Immature natural killer cell (primary cell): ENCODE results near the gene CSMD2. TPM values are rescaled to one million over a fixed set of nuclear protein-coding genes. Genes with fewer than 3 reads are reported as not detected.

Source experiments
- DNase-seq, 3 donors: peaks; one replicate each; pipeline ENCODE4 v3.0.0; 2022; ENCODE audit warnings: mixed read lengths in 1 of 3
- H3K27ac Mint-ChIP-seq, 6 donors: one replicate each; pipeline ENCODE4 v1.8.0; 2020; ENCODE audit warnings: mixed read lengths in 6 of 6, mild to moderate bottlenecking in 5 of 6, inconsistent platforms in 4 of 6, moderate library complexity in 3 of 6
- H3K27me3 Mint-ChIP-seq, 3 donors: one replicate each; pipeline ENCODE4 v1.8.0; 2020 to 2021; ENCODE audit warnings: low read depth in 3 of 3, mild to moderate bottlenecking in 3 of 3, mixed read lengths in 3 of 3, moderate library complexity in 3 of 3, inconsistent platforms in 1 of 3
- H3K36me3 Mint-ChIP-seq, 3 donors: one replicate each; pipeline ENCODE4 v1.8.0; 2020; ENCODE audit warnings: mixed read lengths in 3 of 3, inconsistent platforms in 2 of 3, mild to moderate bottlenecking in 2 of 3
- H3K4me1 Mint-ChIP-seq, 2 donors: one replicate each; pipeline ENCODE4 v1.8.0; 2020; ENCODE audit warnings: inconsistent platforms in 2 of 2, mild to moderate bottlenecking in 2 of 2, mixed read lengths in 2 of 2, moderate library complexity in 1 of 2
- H3K4me3 Mint-ChIP-seq, 5 donors: one replicate each; pipeline ENCODE4 v1.8.0; 2020; ENCODE audit warnings: mild to moderate bottlenecking in 5 of 5, mixed read lengths in 5 of 5, inconsistent platforms in 3 of 5, moderate library complexity in 3 of 5
- H3K9me3 Mint-ChIP-seq, 6 donors: one replicate each; pipeline ENCODE4 v1.8.0; 2020; ENCODE audit warnings: mild to moderate bottlenecking in 6 of 6, mixed read lengths in 6 of 6, inconsistent platforms in 4 of 6, moderate library complexity in 3 of 6
- polyA plus RNA-seq, 3 donors: library from polyadenylated mRNA; unstranded; fragments of 300-500 nt; fragmentation: Illumina TruSeq; gene quantifications; one replicate each; pipeline ENCODE4 v1.2.3, GENCODE V29; 2021

Gene CSMD2
- polyA plus RNA-seq, 3 donors from 2014 or later: not detected

DNA sequence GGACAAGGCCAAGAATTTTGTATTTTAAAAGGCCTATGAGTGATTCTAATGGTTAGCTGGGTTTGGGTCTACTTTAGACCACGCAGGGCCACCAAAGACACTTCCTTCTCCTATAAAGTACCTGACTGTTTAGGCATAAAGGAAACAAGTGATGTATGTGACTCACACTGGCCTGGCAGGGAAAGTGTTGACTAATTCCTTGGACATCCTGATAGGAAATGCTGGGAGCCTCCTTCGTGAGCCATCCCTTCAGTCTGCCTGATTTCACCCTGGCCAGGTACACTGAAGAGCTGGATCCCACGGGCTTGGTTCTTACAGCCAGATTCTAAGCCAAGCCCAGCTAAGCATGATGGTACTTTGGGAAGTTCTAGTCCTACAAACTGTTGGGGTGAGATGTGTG is 401.6 kb downstream of the CSMD2 start:
- no peaks in the 10 kb centered on the region for H3K9me3 Mint-ChIP-seq
- H3K4me3 Mint-ChIP-seq: no peak overlapping the region
- DNase-seq: no peak
- H3K27ac Mint-ChIP-seq: no peak overlapping the region
- H3K27me3 Mint-ChIP-seq: peaks cover 0 to 14% (median 3%) of the 10 kb centered on the region in 3 donors
- H3K4me1 Mint-ChIP-seq: no peaks in the 10 kb centered on the region
- H3K36me3 Mint-ChIP-seq: no peaks in the 10 kb centered on the region

GRCh38 chr1:33762962-33763361 is 402.1 kb downstream of the CSMD2 start:
- peaks cover 0 to 14% (median 3%) of the 10 kb centered on the region in 3 donors for H3K27me3 Mint-ChIP-seq
- no peak overlapping the region for H3K4me3 Mint-ChIP-seq
- no peak for DNase-seq
- no peaks in the 10 kb centered on the region for H3K9me3 Mint-ChIP-seq
- no peak overlapping the region for H3K27ac Mint-ChIP-seq
- H3K4me1 Mint-ChIP-seq: no peaks in the 10 kb centered on the region
- no peaks in the 10 kb centered on the region for H3K36me3 Mint-ChIP-seq

GRCh38 chr1:33762109-33762830 is 402.8 kb downstream of the CSMD2 start:
- H3K27me3 Mint-ChIP-seq: peaks cover 0 to 14% (median 3%) of the 10 kb centered on the region in 3 donors
- H3K4me1 Mint-ChIP-seq: no peaks in the 10 kb centered on the region
- no peak overlapping the region for H3K27ac Mint-ChIP-seq
- no peak overlapping the region for H3K4me3 Mint-ChIP-seq
- peaks cover 0 to 4% (median 0%) of the 10 kb centered on the region in 6 donors for H3K9me3 Mint-ChIP-seq
- no peaks in the 10 kb centered on the region for H3K36me3 Mint-ChIP-seq
- DNase-seq: no peak

DNA sequence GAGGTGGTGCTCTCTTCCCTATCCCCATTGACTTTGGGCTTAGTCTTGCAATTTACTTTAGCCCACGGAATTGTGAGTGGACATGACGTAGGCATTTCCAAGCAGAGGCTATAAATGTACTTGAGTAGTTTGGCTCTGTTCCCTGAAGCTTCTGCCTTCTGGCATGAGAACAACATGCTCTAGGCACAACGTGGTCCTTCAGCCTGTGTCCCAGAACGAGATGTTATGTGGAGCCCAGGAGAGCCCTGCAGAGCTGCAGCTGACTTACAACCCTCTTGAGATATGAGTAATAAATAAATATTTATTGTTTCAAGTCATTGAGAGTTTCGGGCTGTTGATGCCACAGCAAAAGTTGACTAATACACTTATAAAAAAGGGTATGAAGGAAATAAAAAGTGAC is 406.3 kb downstream of the CSMD2 start:
- Mint-ChIP-seq H3K27ac (no peak overlapping the region), H3K36me3 (no peaks in the 10 kb centered on the region), H3K27me3 (peaks cover 2 to 7% (median 2%) of the 10 kb centered on the region in 3 donors), H3K9me3 (peaks cover 0 to 4% (median 0%) of the 10 kb centered on the region in 6 donors), H3K4me1 (no peaks in the 10 kb centered on the region), H3K4me3 (no peak overlapping the region)
- DNase-seq: no peak

- Mint-ChIP-seq H3K27me3 (peaks cover 2 to 7% (median 4%) of the 10 kb centered on the region in 3 donors), H3K9me3 (peaks cover 0 to 5% (median under 1%) of the 10 kb centered on the region in 6 donors), H3K4me3 (no peak overlapping the region), H3K36me3 (no peaks in the 10 kb centered on the region), H3K27ac (no peak overlapping the region), H3K4me1 (no peaks in the 10 kb centered on the region)
- DNase-seq: no peak
These were observed 411.8 kb downstream of the CSMD2 start for GRCh38 chr1:33753087-33753856.

DNA sequence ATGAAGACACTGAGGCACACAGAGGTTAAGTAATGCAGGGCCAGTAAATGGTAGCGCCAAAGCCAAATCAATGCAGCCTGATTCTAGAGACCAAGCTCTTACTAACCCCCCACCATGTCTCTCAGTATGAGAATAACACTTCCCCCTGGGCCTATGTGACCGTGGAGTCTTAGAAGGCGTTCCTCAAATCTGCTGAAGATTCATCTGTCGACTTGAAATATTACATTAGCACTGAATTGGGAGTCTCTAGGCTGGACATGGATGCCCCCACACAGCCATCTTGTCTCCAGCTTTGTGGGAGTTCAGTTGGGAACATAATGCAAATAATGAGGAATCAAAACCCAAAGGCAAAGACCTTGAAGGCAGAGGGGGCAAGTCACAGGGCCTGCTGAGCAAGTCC is 419.1 kb downstream of the CSMD2 start:
- H3K36me3 Mint-ChIP-seq: no peaks in the 10 kb centered on the region
- peaks cover 1 to 10% (median 3%) of the 10 kb centered on the region in 3 donors for H3K27me3 Mint-ChIP-seq
- no peak for DNase-seq
- H3K4me1 Mint-ChIP-seq: no peaks in the 10 kb centered on the region
- no peak overlapping the region for H3K27ac Mint-ChIP-seq
- no peaks in the 10 kb centered on the region for H3K9me3 Mint-ChIP-seq
- H3K4me3 Mint-ChIP-seq: no peak overlapping the region

DNA sequence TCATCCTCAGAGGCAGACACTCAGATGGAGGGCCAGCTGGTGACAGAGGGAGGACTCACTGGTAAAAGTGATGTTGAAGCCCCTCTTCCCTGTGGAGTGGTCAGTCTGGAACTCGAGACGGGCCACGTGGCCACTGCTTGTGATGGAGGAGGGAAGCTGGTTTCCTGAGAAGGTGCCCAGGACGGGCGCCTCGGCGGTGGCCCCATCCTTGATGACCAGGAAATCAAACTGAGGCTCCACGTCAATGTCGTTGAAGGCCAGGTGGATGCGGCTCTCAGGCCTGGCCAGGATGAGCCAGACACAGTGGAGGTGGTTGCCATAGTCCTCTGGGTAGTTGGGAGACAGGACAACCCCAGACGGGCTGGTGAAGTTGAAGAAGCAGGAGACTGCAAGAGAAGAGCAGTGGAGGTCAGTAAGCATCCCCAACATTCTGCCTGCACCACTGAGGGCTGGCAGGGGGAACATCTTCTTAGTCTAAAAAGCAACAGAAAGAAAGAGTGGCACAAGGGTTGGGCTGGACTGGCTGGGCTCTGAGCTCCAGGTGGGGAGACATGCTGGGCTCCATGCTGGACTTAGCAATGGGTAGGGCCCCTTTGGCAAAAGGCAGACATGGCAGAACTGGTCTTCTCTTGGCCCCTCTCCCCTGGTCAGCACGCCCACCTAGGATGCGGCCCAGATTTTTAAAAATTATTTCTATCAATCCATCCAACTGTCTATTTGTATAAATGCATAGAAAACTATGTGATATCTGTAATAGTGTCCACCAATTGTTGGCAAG is 421.6 kb downstream of the CSMD2 start:
- no peak for DNase-seq
- H3K4me3 Mint-ChIP-seq: no peak overlapping the region
- no peaks in the 10 kb centered on the region for H3K36me3 Mint-ChIP-seq
- H3K27me3 Mint-ChIP-seq: peaks cover 3 to 13% (median 3%) of the 10 kb centered on the region in 3 donors
- no peaks in the 10 kb centered on the region for H3K9me3 Mint-ChIP-seq
- no peaks in the 10 kb centered on the region for H3K4me1 Mint-ChIP-seq
- no peak overlapping the region for H3K27ac Mint-ChIP-seq

- no peak for DNase-seq
- no peaks in the 10 kb centered on the region for H3K4me1 Mint-ChIP-seq
- no peak overlapping the region for H3K27ac Mint-ChIP-seq
- H3K27me3 Mint-ChIP-seq: peaks cover 3 to 13% (median 3%) of the 10 kb centered on the region in 3 donors
- no peak overlapping the region for H3K4me3 Mint-ChIP-seq
- no peaks in the 10 kb centered on the region for H3K36me3 Mint-ChIP-seq
- no peaks in the 10 kb centered on the region for H3K9me3 Mint-ChIP-seq
These were observed 422.4 kb downstream of the CSMD2 start for GRCh38 chr1:33742663-33743062.

DNA sequence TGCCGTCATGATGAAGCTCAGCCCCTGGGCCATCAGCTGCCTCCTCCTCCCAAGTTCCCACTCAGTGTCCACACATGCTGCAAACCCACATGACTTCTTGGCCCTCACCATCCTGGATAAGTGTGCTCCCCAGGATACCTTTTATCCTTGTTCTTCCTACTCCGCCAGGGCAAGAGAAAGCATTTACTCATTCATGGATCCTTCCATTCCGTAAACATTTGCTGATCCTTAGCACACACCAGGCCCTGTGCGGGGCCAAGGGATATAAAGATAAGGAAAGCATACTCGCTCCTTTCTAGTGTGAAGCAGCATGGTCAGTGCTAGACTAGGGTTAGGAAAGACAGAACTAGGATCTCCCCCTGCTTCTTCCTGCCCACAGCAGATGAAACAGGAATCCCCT is 423.3 kb downstream of the CSMD2 start:
- H3K27me3 Mint-ChIP-seq: peaks cover 3 to 13% (median 3%) of the 10 kb centered on the region in 3 donors
- DNase-seq: no peak
- H3K4me1 Mint-ChIP-seq: no peaks in the 10 kb centered on the region
- H3K27ac Mint-ChIP-seq: no peak overlapping the region
- H3K9me3 Mint-ChIP-seq: no peaks in the 10 kb centered on the region
- no peaks in the 10 kb centered on the region for H3K36me3 Mint-ChIP-seq
- H3K4me3 Mint-ChIP-seq: no peak overlapping the region

DNA sequence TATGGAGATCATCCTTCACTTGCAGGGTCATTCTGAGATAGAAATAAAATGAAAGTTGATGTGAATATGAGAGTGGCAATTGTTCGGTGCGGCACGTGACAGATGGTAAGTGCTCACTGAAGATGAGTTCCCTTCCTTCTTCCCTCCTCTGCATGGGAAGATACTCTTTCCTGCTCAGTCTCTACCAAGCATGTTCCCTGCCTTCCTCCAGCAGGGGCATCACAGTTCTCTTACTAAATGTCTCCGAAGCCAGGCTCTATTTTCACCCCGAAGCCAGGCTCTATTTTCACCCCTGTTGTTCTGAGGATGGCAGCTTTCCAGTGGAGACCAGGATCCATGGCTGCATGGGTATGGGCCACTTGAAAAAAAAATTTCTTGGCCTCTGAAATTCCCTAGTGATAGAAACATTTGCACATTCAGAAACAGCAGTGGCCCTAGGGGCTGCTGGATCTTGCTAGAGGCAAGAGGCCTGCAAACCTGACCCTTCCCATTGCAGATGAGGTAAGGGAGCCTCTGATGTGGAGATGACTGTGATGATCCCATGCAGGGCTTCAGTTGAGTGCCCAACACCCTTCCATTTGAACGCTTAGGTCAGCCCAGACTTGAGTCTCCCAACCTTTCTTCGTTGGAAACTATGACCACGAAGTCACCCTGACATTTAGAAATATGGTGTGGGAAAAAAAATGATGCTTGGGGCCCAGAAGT is 424.8 kb downstream of the CSMD2 start:
- Mint-ChIP-seq H3K27me3 (peaks cover 0 to 13% (median 3%) of the 10 kb centered on the region in 3 donors), H3K4me3 (no peak overlapping the region)

GRCh38 chr1:33738976-33739375 is 426.1 kb downstream of the CSMD2 start:
- DNase-seq: no peak
- no peak overlapping the region for H3K4me3 Mint-ChIP-seq
- H3K36me3 Mint-ChIP-seq: no peaks in the 10 kb centered on the region
- H3K27me3 Mint-ChIP-seq: peaks cover 0 to 13% (median 3%) of the 10 kb centered on the region in 3 donors
- H3K4me1 Mint-ChIP-seq: no peaks in the 10 kb centered on the region
- H3K9me3 Mint-ChIP-seq: no peaks in the 10 kb centered on the region
- H3K27ac Mint-ChIP-seq: no peak overlapping the region

More for the DNA sequence above, 424.8 kb downstream of the CSMD2 start:
- no peaks in the 10 kb centered on the region for H3K4me1 Mint-ChIP-seq
- no peak for DNase-seq
- H3K36me3 Mint-ChIP-seq: no peaks in the 10 kb centered on the region
- H3K9me3 Mint-ChIP-seq: no peaks in the 10 kb centered on the region
- H3K27ac Mint-ChIP-seq: no peak overlapping the region

GRCh38 chr1:33738536-33738935 is 426.5 kb downstream of the CSMD2 start:
- Mint-ChIP-seq H3K4me3 (no peak overlapping the region), H3K36me3 (no peaks in the 10 kb centered on the region), H3K4me1 (no peaks in the 10 kb centered on the region), H3K9me3 (no peaks in the 10 kb centered on the region), H3K27me3 (peaks cover 0 to 11% (median 3%) of the 10 kb centered on the region in 3 donors), H3K27ac (no peak overlapping the region)
- no peak for DNase-seq

DNA sequence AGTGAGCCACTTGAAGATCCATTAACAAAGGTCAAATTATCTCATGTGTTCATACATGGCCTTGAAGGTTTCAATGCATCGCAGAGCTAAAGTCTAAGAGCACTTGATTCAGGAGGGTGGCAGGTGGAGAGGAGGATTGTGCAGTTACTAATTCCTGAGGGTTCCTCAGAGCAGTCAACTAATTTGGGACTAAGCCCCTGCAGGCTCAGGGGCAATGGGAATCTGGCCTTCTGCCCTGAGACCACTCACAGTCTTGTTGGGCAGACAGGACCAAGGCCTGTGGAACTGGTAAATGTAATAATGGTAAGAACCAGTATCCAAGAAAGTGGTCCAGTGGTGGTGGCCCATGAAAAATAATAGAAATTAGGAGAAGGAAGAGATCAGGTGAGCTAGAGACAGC is 428.5 kb downstream of the CSMD2 start:
- no peak for DNase-seq
- peaks cover 0 to 6% (median 3%) of the 10 kb centered on the region in 3 donors for H3K27me3 Mint-ChIP-seq
- H3K9me3 Mint-ChIP-seq: no peaks in the 10 kb centered on the region
- H3K4me1 Mint-ChIP-seq: no peaks in the 10 kb centered on the region
- no peak overlapping the region for H3K27ac Mint-ChIP-seq
- no peak overlapping the region for H3K4me3 Mint-ChIP-seq
- no peaks in the 10 kb centered on the region for H3K36me3 Mint-ChIP-seq
